Inferior parietal cortex (tissue), 1 donor: Measurements from ENCODE around the gene CCDC13.

Experiments used
- DNase-seq: peaks from one replicate; pipeline ENCODE4 v3.0.0-alpha.2; 2016; ENCODE audit errors: extremely low spot score

CCDC13 gene

DNA sequence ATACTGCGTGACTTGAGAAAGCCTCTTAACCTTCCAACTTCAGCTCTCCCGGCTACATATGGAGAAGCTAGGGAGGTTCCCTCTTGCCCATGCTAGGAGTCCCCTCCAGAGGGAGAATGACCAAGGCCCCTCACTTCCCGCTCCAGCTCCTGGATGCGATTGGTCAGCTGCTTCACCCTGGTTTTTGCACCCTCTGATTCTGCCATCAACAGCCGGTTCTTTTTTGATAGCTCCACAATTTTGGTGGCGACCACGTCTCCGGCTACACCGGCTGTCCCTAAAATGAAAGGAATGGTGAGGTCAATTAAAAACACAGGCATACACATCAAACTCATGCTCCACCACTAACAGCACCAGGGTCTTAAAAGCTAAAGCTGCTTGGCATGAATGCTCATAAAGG, 20.6 kb downstream of the CCDC13 start:
- DNase-seq, result no peak

DNA sequence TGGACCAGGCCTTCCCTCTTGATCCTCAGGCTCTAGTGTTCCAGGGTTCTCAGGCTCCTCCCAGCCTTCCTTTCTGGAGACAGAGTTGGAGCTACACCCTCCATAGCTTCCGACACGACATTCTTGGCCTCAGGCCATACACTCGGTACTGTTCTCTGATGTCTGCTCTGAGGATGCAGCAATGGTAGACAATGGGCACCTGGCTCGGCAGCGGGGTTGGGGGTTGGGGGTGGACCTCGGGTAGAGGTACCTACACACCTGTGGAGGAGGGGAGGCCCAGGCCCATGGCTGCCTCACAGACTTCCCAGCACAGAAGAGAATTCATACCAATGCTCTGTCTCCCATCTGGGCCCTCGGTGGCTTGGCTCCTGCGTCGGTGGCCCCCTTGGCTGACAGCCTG, 21.4 kb downstream of the CCDC13 start:
- no peak for DNase-seq

DNA sequence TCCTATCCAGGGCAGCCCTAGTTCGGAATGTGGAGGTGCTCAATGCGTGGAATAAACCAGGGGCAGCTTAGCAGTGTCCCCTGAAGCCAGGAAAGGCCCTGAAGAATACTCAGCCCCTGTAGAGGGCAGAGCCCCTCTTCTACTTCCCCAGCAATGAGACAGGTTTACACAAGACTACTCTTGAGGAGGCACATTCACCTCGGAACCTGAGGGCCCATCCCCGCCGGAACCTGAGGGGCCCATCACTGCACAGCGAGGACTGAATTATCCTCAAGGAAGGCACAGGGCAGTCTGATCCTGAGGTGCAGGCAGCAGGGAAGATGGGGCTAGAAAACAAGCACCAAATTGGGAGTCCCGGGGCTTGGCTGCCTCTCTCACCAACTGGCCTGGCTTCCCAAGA, 22.2 kb downstream of the CCDC13 start:
- DNase-seq, result no peak

DNA sequence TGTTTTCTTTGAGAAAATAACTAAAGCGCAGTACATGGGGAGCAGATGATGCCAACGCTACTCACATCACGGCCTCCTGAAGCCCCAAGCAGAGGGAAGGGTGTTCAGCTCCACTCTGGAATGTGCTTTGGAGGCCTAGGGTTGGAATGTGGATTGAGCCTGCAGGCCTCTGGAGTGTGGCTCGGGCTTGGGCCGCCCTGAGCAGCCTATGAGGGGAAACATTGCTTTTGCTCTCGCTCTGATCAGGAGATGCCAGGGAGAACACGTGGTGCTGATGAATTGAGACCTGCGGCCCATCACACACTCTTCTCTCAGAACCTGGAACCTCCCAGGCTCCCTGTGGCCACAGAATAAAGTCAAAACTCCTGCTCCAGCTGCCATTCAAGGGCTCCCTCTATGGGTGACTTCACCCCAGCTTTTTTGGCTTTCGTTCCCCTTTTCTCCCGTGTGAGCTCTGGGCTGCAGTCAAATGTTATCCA, 23.3 kb downstream of the CCDC13 start:
- DNase-seq, result peak; percentile 78

- DNase-seq, result no peak
These were observed 23.9 kb downstream of the CCDC13 start for GRCh38 chr3:42749025-42749752.

DNA sequence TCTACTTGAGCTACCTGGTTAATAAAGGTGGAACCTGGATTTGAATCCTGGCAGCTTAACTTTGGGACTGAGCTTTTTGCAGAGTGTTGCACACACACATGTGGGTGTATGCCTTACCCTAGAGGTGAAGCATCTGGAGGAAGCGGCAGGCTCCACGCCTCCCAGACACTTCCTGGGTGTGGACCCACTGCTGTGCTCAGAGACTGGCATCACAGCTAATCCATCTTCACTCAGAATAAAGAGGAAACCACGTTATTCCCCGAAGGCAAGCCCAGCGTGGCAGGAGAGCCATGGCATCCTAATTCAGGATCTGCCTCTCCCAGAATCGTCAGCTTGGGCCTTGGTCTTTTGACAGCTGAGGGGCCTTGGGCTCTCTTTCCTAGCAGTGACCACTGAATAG, 25.5 kb downstream of the CCDC13 start:
- no peak for DNase-seq

- no peak for DNase-seq
These were observed 26.3 kb downstream of the CCDC13 start for GRCh38 chr3:42746455-42747450.

GRCh38 chr3:42745776-42746454, 27.1 kb downstream of the CCDC13 start:
- no peak for DNase-seq

DNA sequence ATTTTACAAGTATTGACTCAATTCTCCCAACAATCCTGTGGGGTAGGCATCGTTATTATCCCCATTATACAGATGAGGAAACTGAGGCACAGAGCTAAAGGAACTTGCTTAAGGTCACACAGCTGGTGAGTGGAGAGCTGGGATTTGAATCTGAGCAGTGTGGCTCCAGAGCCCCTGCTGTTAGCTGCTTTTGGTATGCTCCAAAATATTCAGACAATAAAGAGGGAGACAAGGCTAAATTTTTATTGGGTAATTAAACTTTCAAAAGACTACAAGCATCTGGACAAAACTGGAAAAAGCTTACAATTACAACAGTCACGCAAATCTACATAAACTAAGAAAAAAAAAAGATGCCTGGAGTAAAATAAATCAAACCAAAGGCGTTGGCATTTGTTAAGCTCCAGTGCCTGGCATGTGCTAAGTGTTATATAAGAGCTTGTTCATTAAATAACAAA, 27.7 kb downstream of the CCDC13 start:
- DNase-seq, result no peak

DNA sequence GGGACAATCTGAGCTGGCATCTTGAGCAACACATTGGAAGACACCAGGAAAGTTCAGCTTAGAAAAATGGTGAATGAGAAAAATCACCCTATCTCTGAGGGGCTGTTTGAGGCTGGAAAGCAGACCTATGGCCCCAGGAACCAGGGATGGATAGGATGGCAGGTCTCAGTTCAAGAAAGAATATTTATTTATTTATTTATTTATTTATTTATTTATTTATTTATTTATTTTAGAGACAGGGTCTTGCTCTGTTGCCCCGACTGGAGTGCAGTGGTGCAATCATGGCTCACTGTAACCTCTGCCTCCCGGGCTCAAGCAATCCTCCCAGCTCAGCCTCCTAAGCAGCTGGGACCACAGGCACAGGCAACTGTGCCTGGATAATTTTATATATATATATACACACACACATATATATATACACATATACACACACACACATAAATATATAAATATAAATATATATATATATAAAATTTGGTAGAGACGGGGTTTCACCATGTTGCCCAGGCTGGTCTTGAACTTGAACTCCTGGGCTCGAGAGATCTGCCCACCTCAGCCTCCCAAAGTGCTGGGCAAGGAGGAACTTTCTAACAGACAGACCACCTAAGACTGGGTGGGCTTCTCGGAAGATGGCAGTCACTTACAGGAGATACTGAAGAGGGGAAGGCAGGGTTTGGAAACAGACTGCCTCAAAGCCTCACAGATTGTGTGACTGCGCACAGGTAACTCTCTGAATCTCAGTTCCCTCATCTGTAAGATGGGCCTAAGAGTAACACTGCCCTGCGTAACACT, 29.7 kb downstream of the CCDC13 start:
- no peak for DNase-seq

DNA sequence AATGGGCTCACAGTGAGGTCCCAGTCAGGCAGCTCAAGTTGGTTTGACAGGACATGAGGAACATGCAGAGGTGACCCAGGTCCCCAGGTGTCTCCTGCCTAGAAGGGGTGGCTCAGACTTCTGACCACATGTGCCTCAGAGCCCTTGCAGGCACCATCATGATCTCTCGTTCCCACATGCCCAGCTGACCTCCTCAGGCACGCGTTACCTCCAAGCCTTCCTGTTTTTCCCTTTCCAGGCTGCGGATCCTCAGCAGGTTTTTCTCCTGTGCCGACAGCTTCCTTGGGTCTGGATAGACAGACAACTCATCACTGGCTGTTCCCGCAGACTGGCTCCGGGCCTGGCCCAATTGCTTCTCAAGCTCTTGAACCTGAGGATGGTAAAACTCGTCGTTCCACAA, 30.4 kb downstream of the CCDC13 start:
- no peak for DNase-seq

DNA sequence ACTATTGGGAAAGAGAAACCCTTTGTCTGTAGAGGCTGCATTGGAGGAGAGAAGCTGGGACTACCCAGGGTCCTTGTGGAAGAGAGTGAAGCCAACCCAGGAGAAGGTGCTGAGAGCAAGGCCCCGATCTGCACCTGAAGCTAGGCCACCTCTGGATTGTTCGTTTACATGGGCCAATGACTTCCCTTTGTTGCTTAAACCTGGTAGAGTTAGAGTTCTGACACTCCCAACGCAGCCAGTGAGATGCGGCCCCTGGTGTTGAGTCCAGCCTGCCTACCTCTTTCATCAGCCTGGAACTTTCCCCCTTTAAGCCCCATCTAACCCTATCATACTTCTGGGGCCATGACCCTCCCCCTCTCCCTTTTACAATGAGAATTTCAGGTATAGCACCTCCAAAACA, 30.8 kb downstream of the CCDC13 start:
- no peak for DNase-seq

- no peak for DNase-seq
These were observed 31.3 kb downstream of the CCDC13 start for GRCh38 chr3:42741796-42742195.

DNA sequence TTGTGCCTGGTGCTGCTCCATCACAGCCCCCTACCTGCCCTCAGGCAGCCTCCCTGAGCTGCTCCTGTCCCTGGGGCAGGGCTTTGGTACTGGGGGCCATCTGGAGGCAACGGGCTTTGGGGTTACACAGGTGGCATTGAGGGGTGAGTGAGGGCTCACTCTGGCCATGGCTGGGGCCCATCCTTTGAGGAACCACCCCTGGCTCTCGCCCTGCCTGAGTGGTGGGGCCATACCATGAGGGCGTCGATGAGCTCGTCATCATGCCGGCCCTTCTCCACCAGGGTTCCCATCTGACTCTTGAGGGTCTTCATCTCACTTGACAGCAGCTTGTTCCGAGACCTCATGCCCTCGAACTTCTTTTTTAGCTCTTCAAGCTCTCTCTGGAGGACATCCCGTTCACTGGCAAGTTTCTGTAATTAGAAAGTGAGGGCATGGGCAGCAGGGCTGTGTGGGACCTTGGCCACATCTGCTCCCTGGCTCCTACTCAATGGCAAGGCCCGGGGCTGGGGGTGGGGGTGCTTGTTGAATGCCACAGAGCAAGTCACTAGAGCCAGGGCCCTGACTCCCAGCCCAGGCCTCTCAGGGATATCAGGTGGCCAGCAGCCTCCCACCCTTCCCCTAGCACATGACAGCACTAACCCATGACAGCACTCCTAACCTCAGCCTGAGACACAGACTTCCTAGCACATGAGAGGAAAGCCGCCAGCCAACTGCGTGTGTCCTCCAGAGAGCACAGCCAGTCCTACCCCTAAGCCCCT, 33.5 kb downstream of the CCDC13 start:
- no peak for DNase-seq

GRCh38 chr3:42736531-42736930, 36.5 kb downstream of the CCDC13 start:
- no peak for DNase-seq

DNA sequence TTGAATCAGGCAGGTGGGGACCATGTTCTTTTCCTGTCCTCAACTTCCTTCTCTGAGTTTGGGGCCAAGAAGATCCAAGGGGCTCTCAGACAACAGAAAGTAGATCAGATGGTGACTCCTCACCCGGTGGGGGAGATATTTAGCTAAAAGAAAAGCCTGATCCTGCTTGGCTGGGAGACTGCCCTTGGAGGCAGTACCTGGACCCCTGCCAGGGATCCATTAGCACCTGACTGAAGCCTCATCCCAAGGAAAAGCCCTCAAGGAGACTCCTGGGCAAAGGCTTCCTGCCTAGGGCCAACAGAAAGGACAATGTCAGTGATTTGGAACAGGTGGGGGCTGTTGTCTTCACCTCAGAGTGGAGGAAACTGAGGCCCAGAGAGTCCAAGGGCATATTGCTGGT, 37.0 kb downstream of the CCDC13 start:
- DNase-seq, result no peak

DNA sequence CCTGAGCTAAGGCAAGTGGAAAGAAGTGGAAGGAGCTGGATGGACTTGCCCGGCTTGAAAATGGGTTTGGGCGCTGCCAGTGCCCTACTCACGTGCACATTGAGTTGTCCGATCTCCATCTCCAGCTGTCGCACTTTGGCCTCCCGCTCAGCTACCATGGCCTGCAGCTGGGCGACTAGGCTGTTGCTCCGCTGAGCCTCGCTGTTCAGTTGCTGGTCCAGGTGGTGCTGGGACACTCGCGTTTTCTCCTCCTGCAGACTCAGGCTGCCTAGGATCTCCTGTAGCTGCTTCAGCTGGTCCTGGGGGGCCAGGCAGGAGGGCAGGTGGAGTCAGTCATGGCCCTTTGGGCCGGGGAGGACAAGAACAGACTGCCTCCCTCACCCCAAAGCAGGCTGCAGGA, 37.4 kb downstream of the CCDC13 start:
- DNase-seq, result no peak

- no peak for DNase-seq
These were observed 38.0 kb downstream of the CCDC13 start for GRCh38 chr3:42735019-42735418.

GRCh38 chr3:42734263-42734860, 38.7 kb downstream of the CCDC13 start:
- no peak for DNase-seq
